ENCODE data around the gene CA5A. TPM values are rescaled to one million over a fixed set of nuclear protein-coding genes. Genes with fewer than 3 reads are reported as not detected.
A peak's percentile ranks its signal among the peaks of the same experiment; 100 is the strongest.

The CA5A gene
- total RNA-seq, 4 donors from 2014 or later = not detected

DNA sequence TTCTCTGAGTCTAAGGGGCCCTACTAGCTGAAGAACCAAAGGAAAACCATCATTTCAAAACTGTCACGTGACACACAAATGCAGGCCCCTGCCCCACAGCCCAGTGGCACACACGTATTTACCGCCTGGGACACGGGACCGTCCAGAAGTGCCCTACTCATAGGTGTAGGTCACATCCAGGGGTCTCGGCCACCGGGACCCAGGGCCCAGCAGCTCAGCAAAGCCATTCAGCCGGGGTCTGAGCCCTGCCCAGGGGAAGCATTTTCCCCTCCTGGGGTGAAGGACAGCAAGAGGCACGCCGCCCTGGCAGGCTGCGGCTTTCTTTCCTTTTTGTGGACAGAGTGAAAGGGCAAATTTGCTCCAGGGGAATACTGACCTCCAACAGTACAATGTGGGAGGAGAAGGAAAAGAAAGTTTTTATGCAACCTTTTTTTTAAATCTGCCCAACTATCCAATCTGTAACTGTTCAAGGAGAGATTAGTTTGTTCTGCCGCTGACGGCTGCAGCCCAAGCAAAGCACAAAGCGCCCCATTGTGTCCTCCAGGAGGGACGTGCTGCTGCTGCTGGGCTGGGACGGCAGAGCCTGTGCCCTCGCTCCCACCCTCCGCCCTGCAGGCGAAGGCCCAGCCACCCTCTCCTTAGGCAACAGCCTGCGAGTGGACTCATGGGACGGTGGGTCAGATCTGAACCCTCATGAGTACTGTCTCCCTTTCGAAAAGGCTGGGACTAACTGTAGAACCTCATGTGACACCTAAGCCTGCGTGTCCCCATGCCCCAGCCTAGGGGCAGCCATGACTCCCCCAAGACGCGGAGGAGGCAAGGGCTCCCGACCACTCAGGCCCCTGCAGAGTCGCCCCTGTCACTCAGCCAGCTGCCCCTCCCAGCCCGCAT lies 88.3 kb downstream of the CA5A start:
- H3K9me3 ChIP-seq = no peaks in the 10 kb centered on the region
- peaks cover 35% of the 10 kb centered on the region for H3K4me1 ChIP-seq
- TF ChIP-seq POLR2A (IDR thresholded peaks at IDR 0.05) = no peak
- no peak for TF ChIP-seq EP300 (IDR thresholded peaks at IDR 0.05)
- TF ChIP-seq, protein P1, sequence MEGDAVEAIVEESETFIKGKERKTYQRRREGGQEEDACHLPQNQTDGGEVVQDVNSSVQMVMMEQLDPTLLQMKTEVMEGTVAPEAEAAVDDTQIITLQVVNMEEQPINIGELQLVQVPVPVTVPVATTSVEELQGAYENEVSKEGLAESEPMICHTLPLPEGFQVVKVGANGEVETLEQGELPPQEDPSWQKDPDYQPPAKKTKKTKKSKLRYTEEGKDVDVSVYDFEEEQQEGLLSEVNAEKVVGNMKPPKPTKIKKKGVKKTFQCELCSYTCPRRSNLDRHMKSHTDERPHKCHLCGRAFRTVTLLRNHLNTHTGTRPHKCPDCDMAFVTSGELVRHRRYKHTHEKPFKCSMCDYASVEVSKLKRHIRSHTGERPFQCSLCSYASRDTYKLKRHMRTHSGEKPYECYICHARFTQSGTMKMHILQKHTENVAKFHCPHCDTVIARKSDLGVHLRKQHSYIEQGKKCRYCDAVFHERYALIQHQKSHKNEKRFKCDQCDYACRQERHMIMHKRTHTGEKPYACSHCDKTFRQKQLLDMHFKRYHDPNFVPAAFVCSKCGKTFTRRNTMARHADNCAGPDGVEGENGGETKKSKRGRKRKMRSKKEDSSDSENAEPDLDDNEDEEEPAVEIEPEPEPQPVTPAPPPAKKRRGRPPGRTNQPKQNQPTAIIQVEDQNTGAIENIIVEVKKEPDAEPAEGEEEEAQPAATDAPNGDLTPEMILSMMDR (IDR thresholded peaks at IDR 0.05) = no peak
- TF ChIP-seq POLR2AphosphoS5 (IDR thresholded peaks at IDR 0.05) = no peak
- no peaks in the 10 kb centered on the region for H3K27me3 ChIP-seq
- no peak for DNase-seq (ENCODE audit: low spot score in 2 of 2)
- H3K27ac ChIP-seq = peak overlapping the region; percentile 25
- no peaks in the 10 kb centered on the region for H3K36me3 ChIP-seq
- no peak overlapping the region for H3K4me3 ChIP-seq
- 79% methylated on average over 27 of the region's 28 CpGs for WGBS

DNA sequence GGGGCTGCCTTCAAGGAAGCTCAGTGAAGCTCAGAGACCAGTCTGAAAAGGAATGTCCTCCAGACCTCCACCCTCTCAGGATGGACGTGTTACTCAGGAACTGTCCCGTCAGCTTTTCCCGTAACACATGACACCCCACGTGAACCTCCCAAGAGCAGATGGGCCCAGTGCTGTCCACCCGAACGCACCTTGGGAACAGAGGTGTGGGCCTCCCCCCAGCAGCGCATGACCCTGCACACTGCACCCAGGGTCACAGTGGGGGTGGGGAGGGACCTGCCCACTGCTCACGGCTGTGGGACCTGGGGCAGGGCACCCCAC lies 88.9 kb downstream of the CA5A start:
- Histone ChIP-seq H3K4me1 (peaks cover 29% of the 10 kb centered on the region), H3K9me3 (no peaks in the 10 kb centered on the region), H3K27ac (peak overlapping the region; percentile 25), H3K27me3 (no peaks in the 10 kb centered on the region), H3K4me3 (no peak overlapping the region), H3K36me3 (no peaks in the 10 kb centered on the region)
- TF ChIP-seq EP300 (IDR thresholded peaks at IDR 0.05) = no peak
- no peak for TF ChIP-seq POLR2A (IDR thresholded peaks at IDR 0.05)
- TF ChIP-seq, protein P1 (IDR thresholded peaks at IDR 0.05) = no peak
- no peak for TF ChIP-seq POLR2AphosphoS5 (IDR thresholded peaks at IDR 0.05)
- no peak for DNase-seq (ENCODE audit: low spot score in 2 of 2)
- 80% methylated on average over 1 of the region's 8 CpGs for WGBS

DNA sequence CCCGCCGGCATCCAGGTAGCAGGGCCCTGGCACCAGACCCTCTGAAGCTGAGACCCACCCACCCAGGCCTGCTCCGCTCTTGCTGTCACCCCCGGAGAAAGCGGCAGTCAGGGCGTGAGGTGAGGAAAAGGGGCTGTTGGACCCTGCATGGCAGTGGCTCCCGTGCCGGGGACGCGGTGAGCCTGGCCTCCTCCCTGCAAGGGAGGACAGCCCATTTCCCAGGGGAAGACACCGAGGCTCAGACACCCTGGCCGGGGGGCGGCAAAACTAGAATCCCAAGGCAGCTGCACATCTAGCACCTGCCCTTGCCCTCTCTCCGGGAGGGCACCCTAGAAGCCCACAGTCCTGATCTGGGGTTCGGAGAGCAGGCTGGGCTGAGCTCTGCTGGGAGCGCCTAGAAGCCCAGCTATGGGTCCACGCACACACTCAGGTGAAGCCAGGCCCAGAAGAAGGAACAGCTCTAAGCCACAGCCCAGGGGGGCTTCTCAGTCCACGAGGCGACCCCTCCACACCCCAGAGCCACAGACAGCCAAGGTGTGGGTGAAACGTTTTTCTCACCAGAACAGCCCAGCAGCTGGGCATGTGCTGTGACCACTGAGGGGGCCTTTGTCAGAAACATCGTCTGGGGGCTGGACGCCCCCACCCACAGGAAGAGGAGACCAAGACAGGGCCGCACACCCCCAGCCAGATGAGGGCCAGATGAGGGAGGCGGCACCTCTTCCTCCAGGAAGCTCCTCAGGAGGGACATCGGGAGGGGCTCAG lies 89.4 kb downstream of the CA5A start:
- WGBS = 81% methylated on average over 5 of the region's 25 CpGs
- no peak overlapping the region for H3K4me3 ChIP-seq

DNA sequence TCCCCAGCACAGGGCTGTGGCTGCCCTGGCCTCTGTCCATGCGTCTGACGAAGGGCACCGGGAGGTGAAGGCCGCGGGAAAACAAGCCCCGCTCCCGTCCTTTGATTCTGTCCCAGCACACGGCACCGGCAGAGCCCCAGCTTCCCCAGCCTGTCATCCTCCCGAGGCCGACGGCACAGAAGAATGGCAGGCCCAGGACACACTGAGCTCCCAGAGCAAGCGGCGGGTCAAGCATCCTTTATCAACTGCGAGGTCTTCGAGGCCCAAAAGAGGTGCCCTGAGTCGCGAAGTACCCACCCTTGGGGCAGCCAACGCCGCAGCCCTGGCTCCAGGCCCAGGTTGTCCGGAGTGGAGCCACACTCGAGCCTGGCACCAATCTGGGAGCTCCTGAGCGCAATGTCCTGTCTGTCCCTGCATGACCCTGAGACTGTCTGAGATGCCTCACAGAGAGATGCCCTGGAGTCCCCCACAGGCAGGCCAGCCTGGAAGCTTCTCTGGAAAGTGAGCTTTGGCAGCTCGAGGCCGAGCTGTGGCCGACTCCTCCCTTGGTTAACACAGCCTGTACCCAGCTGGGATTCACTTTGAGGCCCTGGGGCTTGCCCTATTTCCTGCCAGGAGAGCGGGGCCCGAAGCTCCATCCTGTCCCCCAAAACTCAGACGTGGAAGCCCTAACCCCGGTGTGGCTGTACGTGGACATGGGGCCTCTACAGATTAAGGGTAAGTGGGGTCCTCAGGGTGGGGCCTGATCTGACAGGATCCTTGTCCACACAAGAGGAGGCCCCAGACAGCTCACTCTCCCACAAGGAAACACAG lies 90.3 kb downstream of the CA5A start:
- peaks cover 22% of the 10 kb centered on the region for H3K4me1 ChIP-seq
- TF ChIP-seq EP300 (IDR thresholded peaks at IDR 0.05) (no peak), POLR2AphosphoS5 (IDR thresholded peaks at IDR 0.05) (no peak), POLR2A (IDR thresholded peaks at IDR 0.05) (no peak)
- TF ChIP-seq, protein P1 (IDR thresholded peaks at IDR 0.05) = no peak
- WGBS = 83% methylated on average over 9 of the region's 31 CpGs
- DNase-seq (ENCODE audit: low spot score in 2 of 2) = no peak
- no peaks in the 10 kb centered on the region for H3K27me3 ChIP-seq
- no peaks in the 10 kb centered on the region for H3K9me3 ChIP-seq
- H3K4me3 ChIP-seq = no peak overlapping the region
- H3K36me3 ChIP-seq = no peaks in the 10 kb centered on the region
- H3K27ac ChIP-seq = no peak overlapping the region

More for the DNA sequence above, 89.4 kb downstream of the CA5A start:
- Histone ChIP-seq H3K36me3 (no peaks in the 10 kb centered on the region), H3K4me1 (peaks cover 24% of the 10 kb centered on the region), H3K9me3 (no peaks in the 10 kb centered on the region), H3K27ac (no peak overlapping the region), H3K27me3 (no peaks in the 10 kb centered on the region)
- DNase-seq (ENCODE audit: low spot score in 2 of 2) = no peak
- TF ChIP-seq, protein P1 (IDR thresholded peaks at IDR 0.05) = no peak
- TF ChIP-seq EP300 (IDR thresholded peaks at IDR 0.05) (no peak), POLR2AphosphoS5 (IDR thresholded peaks at IDR 0.05) (no peak), POLR2A (IDR thresholded peaks at IDR 0.05) (no peak)

All from suprapubic skin (tissue), 4 donors.